Measurements from ENCODE around the gene FOXO6. TPM values are rescaled to one million over a fixed set of nuclear protein-coding genes. Genes with fewer than 3 reads are reported as not detected.

The FOXO6 gene
- total RNA-seq, 1 donor from 2014 or later = 1.4 TPM

GRCh38 chr1:41431490-41432350 lies 70.5 kb downstream of the FOXO6 start:
- Mint-ChIP-seq H3K4me3 (no peak overlapping the region), H3K27ac (ENCODE audit: unreplicated experiment) (no peak overlapping the region), H3K27me3 (ENCODE audit: low read depth) (peaks cover 3% of the 10 kb centered on the region), H3K9me3 (no peaks in the 10 kb centered on the region), H3K36me3 (ENCODE audit: low read depth) (no peaks in the 10 kb centered on the region), H3K4me1 (peaks cover 30% of the 10 kb centered on the region)
- TF ChIP-seq CTCF (conservative IDR thresholded peaks at IDR 0.05) = no peak
- DNase-seq (ENCODE audit: low read depth, low spot score) = no peak

Other genes starting within 250 kb of the FOXO6 start
- gene SCMH1, start 119.1 kb upstream of the FOXO6 start, total RNA-seq = 45.8 and 50.6 TPM in 2 replicates
- gene EDN2, start 123.2 kb downstream of the FOXO6 start, total RNA-seq = not detected in 2 replicates